ENCODE results near the gene LIN7A. TPM values are rescaled to one million over a fixed set of nuclear protein-coding genes. Genes with fewer than 3 reads are reported as not detected.

LIN7A gene
- total RNA-seq, 6 donors from 2014 or later: 7.9 to 32.5 (median 13.8) TPM

- 94 to 98% methylated on average over 4 of the region's 4 CpGs for WGBS, 2 donors
- DNase-seq (no peak), ATAC-seq (ENCODE audit: low FRiP score in 2 of 2) (no peak)
Observed at GRCh38 chr12:80805106-80805505, 132.6 kb downstream of the LIN7A start.

GRCh38 chr12:80802652-80803400 lies 134.9 kb downstream of the LIN7A start:
- TF ChIP-seq EP300 (IDR thresholded peaks at IDR 0.05) (no peak), POLR2AphosphoS5 (IDR thresholded peaks at IDR 0.05) (no peak), CTCF (IDR thresholded peaks at IDR 0.05) (no peak), POLR2A (IDR thresholded peaks at IDR 0.05) (no peak)

More at GRCh38 chr12:80805106-80805505, 132.6 kb downstream of the LIN7A start:
- H3K27me3 ChIP-seq: no peaks in the 10 kb centered on the region
- H3K4me3 ChIP-seq: no peak overlapping the region
- no peaks in the 10 kb centered on the region for H3K4me1 ChIP-seq
- no peaks in the 10 kb centered on the region for H3K9me3 ChIP-seq
- no peaks in the 10 kb centered on the region for H3K36me3 ChIP-seq
- H3K27ac ChIP-seq: no peak overlapping the region
- TF ChIP-seq POLR2A (IDR thresholded peaks at IDR 0.05): no peak
- no peak for TF ChIP-seq CTCF (IDR thresholded peaks at IDR 0.05)
- no peak for TF ChIP-seq POLR2AphosphoS5 (IDR thresholded peaks at IDR 0.05)
- no peak for TF ChIP-seq EP300 (IDR thresholded peaks at IDR 0.05)

DNA sequence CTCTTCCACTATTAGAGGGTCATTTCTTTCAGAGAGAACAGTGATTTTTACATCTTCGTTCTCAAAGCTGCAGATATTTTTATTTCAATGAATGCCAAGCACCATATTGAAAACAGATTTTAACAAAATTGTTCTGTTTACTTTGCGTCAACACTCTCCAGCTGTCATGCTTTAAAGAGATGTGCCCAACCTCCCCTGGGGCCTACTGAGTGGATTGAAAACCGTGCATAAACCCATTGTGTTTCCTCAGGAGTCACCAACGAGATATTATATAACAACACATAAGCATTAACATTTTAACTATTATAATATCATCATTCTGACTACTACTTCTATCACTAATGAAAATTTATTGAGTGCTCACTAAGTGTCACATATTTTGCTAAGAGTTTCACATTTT lies 139.5 kb downstream of the LIN7A start:
- WGBS, 2 donors: 58 to 70% methylated on average over 4 of the region's 4 CpGs

More at GRCh38 chr12:80802652-80803400, 134.9 kb downstream of the LIN7A start:
- Histone ChIP-seq H3K4me3 (no peak overlapping the region), H3K27me3 (no peaks in the 10 kb centered on the region), H3K9me3 (no peaks in the 10 kb centered on the region), H3K27ac (no peak overlapping the region), H3K36me3 (no peaks in the 10 kb centered on the region), H3K4me1 (no peaks in the 10 kb centered on the region)
- ATAC-seq (ENCODE audit: low FRiP score in 2 of 2) (no peak), DNase-seq (no peak)
- WGBS, 2 donors: 76 to 82% methylated on average over 3 of the region's 3 CpGs

GRCh38 chr12:80794551-80794950 lies 143.2 kb downstream of the LIN7A start:
- WGBS, 2 donors: 38 to 59% methylated on average over 1 of the region's 1 CpG
- H3K9me3 ChIP-seq: no peaks in the 10 kb centered on the region
- no peak for TF ChIP-seq POLR2A (IDR thresholded peaks at IDR 0.05)
- TF ChIP-seq EP300 (IDR thresholded peaks at IDR 0.05): no peak
- TF ChIP-seq POLR2AphosphoS5 (IDR thresholded peaks at IDR 0.05): no peak
- TF ChIP-seq CTCF (IDR thresholded peaks at IDR 0.05): no peak
- H3K27ac ChIP-seq: no peak overlapping the region
- H3K4me1 ChIP-seq: no peaks in the 10 kb centered on the region
- H3K4me3 ChIP-seq: no peak overlapping the region
- no peak for DNase-seq
- no peaks in the 10 kb centered on the region for H3K36me3 ChIP-seq
- ATAC-seq (ENCODE audit: low FRiP score in 2 of 2): no peak
- no peaks in the 10 kb centered on the region for H3K27me3 ChIP-seq

More for the DNA sequence above, 139.5 kb downstream of the LIN7A start:
- DNase-seq (no peak), ATAC-seq (ENCODE audit: low FRiP score in 2 of 2) (no peak)
- H3K4me3 ChIP-seq: no peak overlapping the region
- no peak overlapping the region for H3K27ac ChIP-seq
- no peaks in the 10 kb centered on the region for H3K27me3 ChIP-seq
- H3K36me3 ChIP-seq: no peaks in the 10 kb centered on the region
- H3K9me3 ChIP-seq: no peaks in the 10 kb centered on the region
- no peak for TF ChIP-seq EP300 (IDR thresholded peaks at IDR 0.05)
- TF ChIP-seq POLR2AphosphoS5 (IDR thresholded peaks at IDR 0.05): no peak
- no peak for TF ChIP-seq CTCF (IDR thresholded peaks at IDR 0.05)
- TF ChIP-seq POLR2A (IDR thresholded peaks at IDR 0.05): no peak
- no peaks in the 10 kb centered on the region for H3K4me1 ChIP-seq

DNA sequence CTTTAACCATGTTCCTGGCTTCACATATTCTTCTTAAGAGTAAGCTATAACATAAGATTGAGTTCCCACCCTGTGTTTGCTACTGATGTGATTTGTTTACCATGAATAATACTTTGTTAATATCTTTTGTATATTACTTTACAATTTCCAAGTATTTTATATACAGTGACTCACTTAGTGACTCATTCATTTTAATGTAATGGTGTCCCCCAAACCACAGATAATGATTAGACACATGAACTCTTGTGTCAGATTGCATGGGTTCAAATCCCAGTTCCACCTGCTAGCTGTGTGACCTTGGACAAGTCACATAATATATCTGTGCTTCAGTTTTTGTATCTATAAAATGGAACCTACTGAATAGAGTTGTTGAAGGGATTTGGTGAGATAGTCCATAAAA lies 144.9 kb downstream of the LIN7A start:
- ATAC-seq (ENCODE audit: low FRiP score in 2 of 2) (no peak), DNase-seq (no peak)
- Histone ChIP-seq H3K27me3 (no peaks in the 10 kb centered on the region), H3K9me3 (no peaks in the 10 kb centered on the region), H3K4me3 (no peak overlapping the region), H3K36me3 (no peaks in the 10 kb centered on the region), H3K27ac (no peak overlapping the region), H3K4me1 (no peaks in the 10 kb centered on the region)
- no peak for TF ChIP-seq EP300 (IDR thresholded peaks at IDR 0.05)
- TF ChIP-seq CTCF (IDR thresholded peaks at IDR 0.05): no peak
- no peak for TF ChIP-seq POLR2A (IDR thresholded peaks at IDR 0.05)
- TF ChIP-seq POLR2AphosphoS5 (IDR thresholded peaks at IDR 0.05): no peak

Measured in upper lobe of left lung (tissue), 6 donors.